IPS DF 6.9 (cell line): Measurements from ENCODE around the gene APBB2.

Experiments used
- DNase-seq: peaks from one replicate; pipeline ENCODE4 v3.0.0-alpha.2; 2013; ENCODE audit warnings: low read depth, low spot score
- H3K27ac ChIP-seq: one replicate; pipeline ENCODE4 v1.5.1; 2013; ENCODE audit warnings: low read length, control low read depth
- H3K27me3 ChIP-seq: 2 replicates; pipeline ENCODE4 v1.6.1; 2013; ENCODE audit warnings: mild to moderate bottlenecking, low read length; ENCODE audit not compliant: control insufficient read depth, insufficient read depth
- H3K36me3 ChIP-seq: 2 replicates; pipeline ENCODE4 v1.6.1; 2013; ENCODE audit warnings: low read length; ENCODE audit not compliant: control insufficient read depth, insufficient read depth
- H3K4me1 ChIP-seq: 2 replicates; pipeline ENCODE4 v1.6.1; 2013; ENCODE audit warnings: low read length; ENCODE audit not compliant: control insufficient read depth, insufficient read depth
- H3K4me3 ChIP-seq: 2 replicates; pipeline ENCODE4 v1.5.1; 2013; ENCODE audit warnings: mild to moderate bottlenecking, low read length
- H3K9me3 ChIP-seq: 2 replicates; pipeline ENCODE4 v1.6.1; 2013; ENCODE audit warnings: low read length, inconsistent platforms; ENCODE audit not compliant: control insufficient read depth, insufficient read depth
- WGBS: extraction: QIAGEN DNeasy Blood & Tissue Kit; methylation state at CpG from one replicate; pipeline ENCODE4 v1.1.7; 2013; ENCODE audit warnings: mixed read lengths, missing lambda C conversion rate; ENCODE audit not compliant: insufficient read length, insufficient coverage; 5-methylcytosine and 5-hydroxymethylcytosine counted together

The APBB2 gene

DNA sequence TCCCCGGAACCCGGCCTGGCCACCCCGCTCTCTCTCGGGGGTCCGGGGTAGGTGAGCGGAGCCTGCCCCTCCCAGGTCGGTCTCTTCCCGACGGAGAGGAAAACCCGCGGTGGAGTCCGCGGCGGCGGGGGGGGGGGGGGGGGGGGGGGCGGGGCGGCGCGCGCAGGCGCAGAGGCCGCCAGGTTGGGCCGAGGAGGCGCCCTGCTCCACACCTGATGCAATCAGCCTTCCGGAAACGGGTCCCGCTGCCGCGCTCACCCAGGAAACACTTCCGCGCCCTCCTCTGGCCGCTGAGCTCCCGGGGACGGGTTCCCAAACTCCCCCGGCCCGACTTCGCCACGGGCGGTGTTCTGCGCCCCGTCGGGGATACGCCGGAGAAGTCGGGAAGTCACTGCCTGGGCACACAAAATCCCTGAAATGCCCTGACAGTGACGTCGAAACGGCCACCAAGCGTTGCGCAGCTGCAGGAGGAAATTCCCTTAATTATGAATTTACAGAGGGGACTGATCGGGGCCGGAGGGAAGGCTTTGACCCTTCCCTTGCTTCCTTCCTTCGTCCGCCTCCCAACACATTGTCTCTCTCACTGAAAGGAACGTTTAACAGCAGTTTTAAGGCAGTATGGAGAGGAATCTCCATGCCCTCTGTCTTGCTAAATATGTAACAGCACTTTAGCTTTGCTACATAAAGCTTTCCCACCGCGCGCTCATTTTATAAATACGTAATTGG lies 2.1 kb upstream of the APBB2 start:
- Histone ChIP-seq H3K27ac (no peak overlapping the region), H3K4me1 (peaks cover 3% of the 10 kb centered on the region; the same call in 1 of the 2 replicates), H3K4me3 (peak overlapping the region; percentile 56; the same call in 1 of the 2 replicates), H3K36me3 (no peaks in the 10 kb centered on the region; the same call in 1 of the 2 replicates), H3K9me3 (no peaks in the 10 kb centered on the region), H3K27me3 (no peaks in the 10 kb centered on the region)
- no CpG with 5 or more reads among the region's 59 CpGs for WGBS
- peak; percentile 31 for DNase-seq

- Histone ChIP-seq H3K27ac (no peak overlapping the region), H3K4me1 (peaks cover 3% of the 10 kb centered on the region; the same call in 1 of the 2 replicates), H3K36me3 (no peaks in the 10 kb centered on the region; the same call in 1 of the 2 replicates), H3K27me3 (no peaks in the 10 kb centered on the region), H3K9me3 (no peaks in the 10 kb centered on the region), H3K4me3 (peak overlapping the region; percentile 56; the same call in 1 of the 2 replicates)
- DNase-seq, result no peak
- no CpG with 5 or more reads among the region's 8 CpGs for WGBS
Measured at GRCh38 chr4:41215969-41216293, 1.6 kb upstream of the APBB2 start.

GRCh38 chr4:41215155-41215554 lies 813 bp upstream of the APBB2 start:
- no peaks in the 10 kb centered on the region for H3K27me3 ChIP-seq
- no peak overlapping the region for H3K27ac ChIP-seq
- no peaks in the 10 kb centered on the region; the same call in 1 of the 2 replicates for H3K36me3 ChIP-seq
- no peak for DNase-seq
- WGBS, result no CpG with 5 or more reads among the region's 9 CpGs
- H3K4me1 ChIP-seq, result peaks cover 3% of the 10 kb centered on the region; the same call in 1 of the 2 replicates
- no peaks in the 10 kb centered on the region for H3K9me3 ChIP-seq
- no peak overlapping the region for H3K4me3 ChIP-seq

- Histone ChIP-seq H3K4me1 (peaks cover 3% of the 10 kb centered on the region; the same call in 1 of the 2 replicates), H3K36me3 (no peaks in the 10 kb centered on the region; the same call in 1 of the 2 replicates), H3K27me3 (no peaks in the 10 kb centered on the region), H3K27ac (no peak overlapping the region), H3K9me3 (no peaks in the 10 kb centered on the region), H3K4me3 (no peak overlapping the region)
- WGBS, result no CpG with 5 or more reads among the region's 8 CpGs
- no peak for DNase-seq
Measured at GRCh38 chr4:41214825-41215146, 444 bp upstream of the APBB2 start.

DNA sequence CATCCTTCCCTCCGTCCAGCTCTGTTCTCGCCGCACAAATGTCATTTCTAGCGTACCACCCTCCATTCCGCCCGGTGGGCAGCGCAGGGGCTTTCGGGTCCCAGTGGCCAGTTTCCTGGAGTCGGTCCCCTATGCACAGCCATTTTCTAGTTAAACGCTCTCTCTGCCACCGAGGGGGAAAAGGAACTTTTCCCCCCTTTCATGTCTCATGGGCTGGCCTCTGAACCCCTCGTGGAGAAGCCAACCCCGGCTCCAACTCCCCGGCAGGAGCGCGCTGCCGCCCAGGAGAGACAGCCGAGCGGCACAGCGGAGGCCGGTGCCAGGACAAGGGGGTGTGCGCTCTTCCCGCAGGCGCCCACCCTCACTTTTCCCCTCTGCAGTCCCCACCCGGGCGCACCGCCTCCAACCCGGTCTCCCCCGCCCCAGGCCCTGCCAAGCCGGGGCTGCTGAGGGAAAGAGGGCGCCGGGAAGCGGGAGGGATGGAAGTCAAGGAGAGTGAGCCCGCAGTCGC lies 662 bp downstream of the APBB2 start:
- no peak for DNase-seq
- Histone ChIP-seq H3K27ac (no peak overlapping the region), H3K4me1 (peaks cover 3% of the 10 kb centered on the region; the same call in 1 of the 2 replicates), H3K9me3 (no peaks in the 10 kb centered on the region), H3K36me3 (no peaks in the 10 kb centered on the region; the same call in 1 of the 2 replicates), H3K4me3 (peak overlapping the region; percentile 67), H3K27me3 (no peaks in the 10 kb centered on the region)
- no CpG with 5 or more reads among the region's 35 CpGs for WGBS

- no CpG with 5 or more reads among the region's 12 CpGs for WGBS
- no peaks in the 10 kb centered on the region for H3K9me3 ChIP-seq
- no peak overlapping the region for H3K27ac ChIP-seq
- peaks cover 3% of the 10 kb centered on the region; the same call in 1 of the 2 replicates for H3K4me1 ChIP-seq
- no peaks in the 10 kb centered on the region; the same call in 1 of the 2 replicates for H3K36me3 ChIP-seq
- no peak overlapping the region; the same call in 1 of the 2 replicates for H3K4me3 ChIP-seq
- no peaks in the 10 kb centered on the region for H3K27me3 ChIP-seq
- no peak for DNase-seq
Measured at GRCh38 chr4:41212616-41213203, 1.6 kb downstream of the APBB2 start.

DNA sequence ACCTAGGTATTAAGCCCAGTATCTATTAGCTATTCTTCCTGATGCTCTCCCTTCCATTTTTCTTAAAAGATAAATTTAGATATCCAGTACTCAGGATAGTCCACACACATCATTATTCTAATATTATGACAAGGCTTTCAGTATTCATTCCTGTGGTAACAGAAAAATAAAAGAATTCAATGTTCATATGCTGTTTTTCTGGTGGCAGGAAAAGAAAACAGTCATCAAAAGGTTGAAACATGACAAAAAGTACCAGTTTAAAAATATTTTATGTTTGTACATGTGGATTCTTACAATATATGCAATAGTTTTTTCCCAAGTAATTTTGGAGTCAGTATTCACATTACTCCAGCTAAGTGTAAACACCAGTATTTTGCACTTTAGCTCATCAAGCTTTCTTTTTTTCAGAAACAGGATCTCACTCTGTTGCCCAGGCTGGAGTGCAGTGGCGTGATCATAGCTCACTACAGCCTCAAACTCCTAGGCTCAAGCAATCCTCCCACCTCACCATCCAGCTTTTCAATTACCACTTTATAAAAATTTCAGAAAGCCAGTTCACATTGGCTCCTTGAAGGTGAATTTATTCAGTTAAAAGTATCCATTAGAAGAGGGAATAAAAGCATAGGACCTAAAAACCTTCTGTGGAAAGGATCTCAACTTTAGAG lies 2.3 kb downstream of the APBB2 start:
- Histone ChIP-seq H3K4me1 (peaks cover 3% of the 10 kb centered on the region; the same call in 1 of the 2 replicates), H3K9me3 (no peaks in the 10 kb centered on the region), H3K4me3 (no peak overlapping the region), H3K27me3 (no peaks in the 10 kb centered on the region), H3K36me3 (no peaks in the 10 kb centered on the region; the same call in 1 of the 2 replicates), H3K27ac (no peak overlapping the region)
- WGBS, result no CpG with 5 or more reads among the region's 1 CpG
- no peak for DNase-seq

DNA sequence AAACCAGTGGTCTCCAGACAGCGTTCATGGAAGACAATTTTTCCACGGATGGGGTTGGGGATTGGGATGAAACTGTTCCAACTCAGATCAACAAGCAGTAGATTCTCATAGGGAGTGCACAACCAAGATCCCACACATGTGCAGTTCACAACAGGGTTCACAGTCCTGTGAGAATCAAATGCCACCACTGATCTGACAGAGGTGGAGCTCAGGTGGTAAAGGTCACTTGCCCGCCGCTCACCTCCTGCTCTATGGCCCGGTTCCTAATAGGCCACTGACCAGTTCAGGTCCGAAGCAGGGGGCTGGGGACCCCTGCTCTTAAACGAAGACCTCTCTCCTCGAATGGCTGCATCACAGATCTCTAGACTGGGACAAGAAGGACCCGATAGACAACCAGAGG lies 4.4 kb downstream of the APBB2 start:
- no peak overlapping the region for H3K27ac ChIP-seq
- no peaks in the 10 kb centered on the region; the same call in 1 of the 2 replicates for H3K36me3 ChIP-seq
- no peak overlapping the region for H3K4me3 ChIP-seq
- no peaks in the 10 kb centered on the region for H3K27me3 ChIP-seq
- WGBS, result no CpG with 5 or more reads among the region's 9 CpGs
- no peaks in the 10 kb centered on the region for H3K9me3 ChIP-seq
- no peak for DNase-seq
- peaks cover 2% of the 10 kb centered on the region; the same call in 1 of the 2 replicates for H3K4me1 ChIP-seq

DNA sequence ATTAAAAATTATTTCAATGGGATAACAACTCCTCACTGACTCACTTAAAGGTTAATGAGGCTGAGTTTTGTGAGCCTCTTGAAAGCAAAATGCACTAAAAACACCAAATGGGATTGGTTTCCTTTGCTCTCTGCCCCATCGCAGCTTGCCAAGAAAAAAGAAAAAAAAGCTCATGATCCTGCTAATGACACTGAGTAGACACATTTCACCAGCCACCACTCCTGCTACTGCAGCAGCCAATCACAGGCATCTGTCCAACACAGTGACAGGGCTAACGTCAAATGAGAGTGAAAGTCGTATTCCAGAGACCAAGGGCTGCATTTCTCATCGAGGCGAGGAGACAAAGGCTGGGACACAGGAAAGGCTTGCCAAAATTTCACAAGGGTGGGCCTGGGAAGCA lies 5.2 kb downstream of the APBB2 start:
- Histone ChIP-seq H3K4me1 (0 out of 2 replicates have a peak, but pooled peaks cover 2% of the 10 kb centered on the region), H3K36me3 (no peaks in the 10 kb centered on the region; the same call in 1 of the 2 replicates), H3K27me3 (no peaks in the 10 kb centered on the region), H3K4me3 (no peak overlapping the region), H3K27ac (no peak overlapping the region), H3K9me3 (no peaks in the 10 kb centered on the region)
- DNase-seq, result no peak
- no CpG with 5 or more reads among the region's 5 CpGs for WGBS

DNA sequence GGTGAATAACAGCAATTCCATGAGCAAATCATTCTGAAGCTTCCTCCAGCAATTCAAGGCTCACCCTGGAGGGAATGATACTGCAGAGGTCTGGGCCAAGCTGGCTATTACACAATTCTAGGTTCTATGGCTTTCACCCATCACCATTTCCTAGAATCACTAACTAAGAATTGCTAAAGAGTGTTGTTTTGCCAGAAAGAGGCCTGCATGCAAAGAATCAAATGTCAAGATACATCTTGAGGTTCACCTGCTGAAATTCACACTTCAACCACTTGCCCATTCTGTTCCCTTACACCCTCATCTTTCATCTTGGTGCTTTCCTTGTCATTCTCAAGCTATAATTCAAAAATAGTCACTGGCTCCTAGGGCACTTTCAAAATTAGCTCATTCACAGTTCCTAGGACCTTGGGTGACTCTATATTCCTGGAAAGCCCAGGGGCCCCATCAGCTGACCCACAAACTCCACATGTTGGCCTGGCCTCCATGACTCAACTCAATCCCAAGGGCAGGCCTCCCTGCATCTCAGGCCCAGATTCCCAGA lies 7.0 kb downstream of the APBB2 start:
- no peak for DNase-seq
- Histone ChIP-seq H3K4me1 (0 out of 2 replicates have a peak, but pooled peaks cover 2% of the 10 kb centered on the region), H3K9me3 (no peaks in the 10 kb centered on the region), H3K27me3 (no peaks in the 10 kb centered on the region), H3K4me3 (no peak overlapping the region), H3K36me3 (no peaks in the 10 kb centered on the region), H3K27ac (no peak overlapping the region)
